ENCODE data around the gene FGF12.

The FGF12 gene

DNA sequence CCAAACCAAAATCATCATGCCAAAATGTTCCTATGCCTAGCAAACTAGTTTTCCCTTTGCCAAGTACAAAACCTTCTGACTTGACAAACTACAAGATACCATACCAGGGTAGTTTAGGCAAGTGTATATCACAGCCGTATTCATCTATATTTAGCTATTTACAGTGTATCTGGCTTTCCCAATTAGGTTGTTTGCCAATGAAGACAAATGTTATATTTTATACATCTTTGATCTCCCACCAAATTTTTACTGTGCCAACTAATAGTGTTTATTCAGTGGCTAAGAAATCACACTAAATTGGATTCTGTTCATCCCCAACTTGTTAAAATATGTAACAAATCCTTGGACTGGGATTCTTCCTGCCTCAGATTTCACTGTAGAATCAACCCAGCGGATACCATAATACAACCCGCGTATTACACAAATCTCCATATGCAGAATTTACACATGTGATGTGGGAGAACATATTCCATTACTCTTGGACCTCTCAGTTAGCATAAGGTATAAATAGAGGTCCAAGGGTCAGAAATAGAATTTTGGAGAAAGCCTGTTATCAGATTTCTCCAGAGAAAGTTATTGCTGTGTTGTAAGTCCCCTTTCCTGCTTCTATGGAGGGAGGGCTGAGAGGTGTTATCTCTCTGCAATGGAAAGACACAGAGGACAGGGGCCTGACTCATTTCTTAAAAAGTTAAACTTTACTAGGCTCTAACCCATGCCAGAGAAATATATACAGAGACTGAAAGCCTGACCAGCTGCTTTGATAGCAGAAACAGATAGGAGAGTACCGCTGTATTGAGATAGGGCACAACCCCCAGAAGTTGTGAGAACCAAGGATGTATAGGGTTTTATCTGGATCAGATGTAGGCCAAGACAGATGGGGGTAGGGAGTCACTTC is 467.0 kb downstream of the FGF12 start:
- Histone ChIP-seq H3K4me3 (ENCODE audit: low read length) (no peak overlapping the region), H3K36me3 (replicated peaks; ENCODE audit: low read depth, low read length) (no peaks in the 10 kb centered on the region), H3K4me1 (ENCODE audit: low read length) (no peaks in the 10 kb centered on the region), H3K79me2 (ENCODE audit: low read length) (no peaks in the 10 kb centered on the region), H4K20me1 (ENCODE audit: insufficient read depth, low read length) (no peaks in the 10 kb centered on the region), H3K4me2 (ENCODE audit: low read length) (no peak overlapping the region), H3K27me3 (ENCODE audit: low read depth, low read length) (no peaks in the 10 kb centered on the region), H3K9ac (ENCODE audit: low read length) (no peak overlapping the region), H2AFZ (ENCODE audit: low read depth, low read length) (no peak overlapping the region), H3K9me3 (ENCODE audit: insufficient read depth, low read length) (no peaks in the 10 kb centered on the region), H3K27ac (ENCODE audit: low read length) (no peak overlapping the region)
- no peak for TF ChIP-seq EZH2phosphoT487 (IDR thresholded peaks at IDR 0.05; ENCODE audit: low read depth)
- TF ChIP-seq, protein P1, sequence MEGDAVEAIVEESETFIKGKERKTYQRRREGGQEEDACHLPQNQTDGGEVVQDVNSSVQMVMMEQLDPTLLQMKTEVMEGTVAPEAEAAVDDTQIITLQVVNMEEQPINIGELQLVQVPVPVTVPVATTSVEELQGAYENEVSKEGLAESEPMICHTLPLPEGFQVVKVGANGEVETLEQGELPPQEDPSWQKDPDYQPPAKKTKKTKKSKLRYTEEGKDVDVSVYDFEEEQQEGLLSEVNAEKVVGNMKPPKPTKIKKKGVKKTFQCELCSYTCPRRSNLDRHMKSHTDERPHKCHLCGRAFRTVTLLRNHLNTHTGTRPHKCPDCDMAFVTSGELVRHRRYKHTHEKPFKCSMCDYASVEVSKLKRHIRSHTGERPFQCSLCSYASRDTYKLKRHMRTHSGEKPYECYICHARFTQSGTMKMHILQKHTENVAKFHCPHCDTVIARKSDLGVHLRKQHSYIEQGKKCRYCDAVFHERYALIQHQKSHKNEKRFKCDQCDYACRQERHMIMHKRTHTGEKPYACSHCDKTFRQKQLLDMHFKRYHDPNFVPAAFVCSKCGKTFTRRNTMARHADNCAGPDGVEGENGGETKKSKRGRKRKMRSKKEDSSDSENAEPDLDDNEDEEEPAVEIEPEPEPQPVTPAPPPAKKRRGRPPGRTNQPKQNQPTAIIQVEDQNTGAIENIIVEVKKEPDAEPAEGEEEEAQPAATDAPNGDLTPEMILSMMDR (IDR thresholded peaks at IDR 0.05; ENCODE audit: low read depth, low read length), result no peak

DNA sequence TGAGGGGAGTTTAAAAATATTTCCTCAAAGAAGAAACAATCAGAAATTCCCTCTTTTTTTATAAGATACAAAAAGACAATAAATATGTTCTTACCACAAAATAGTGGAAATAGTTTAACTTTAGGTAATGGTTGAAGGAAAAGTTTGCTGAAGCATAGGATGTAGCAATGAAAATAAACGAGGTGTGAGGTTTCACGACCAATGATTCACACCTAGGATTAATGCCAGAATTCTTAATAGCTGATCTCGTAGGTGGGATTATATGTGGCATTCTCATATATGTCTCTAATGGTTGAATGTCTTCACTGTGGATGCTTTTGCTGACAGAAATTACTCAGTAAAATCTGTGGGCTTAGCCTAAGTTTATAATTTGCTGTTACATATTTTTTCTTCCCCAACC is 467.7 kb downstream of the FGF12 start:
- no peak overlapping the region for H3K4me2 ChIP-seq (ENCODE audit: low read length)
- no peak overlapping the region for H2AFZ ChIP-seq (ENCODE audit: low read depth, low read length)
- no peak overlapping the region for H3K27ac ChIP-seq (ENCODE audit: low read length)
- no peak overlapping the region for H3K4me3 ChIP-seq (ENCODE audit: low read length)
- no peaks in the 10 kb centered on the region for H3K9me3 ChIP-seq (ENCODE audit: insufficient read depth, low read length)
- H3K4me1 ChIP-seq (ENCODE audit: low read length), result no peaks in the 10 kb centered on the region
- H4K20me1 ChIP-seq (ENCODE audit: insufficient read depth, low read length), result no peaks in the 10 kb centered on the region
- no peak overlapping the region for H3K9ac ChIP-seq (ENCODE audit: low read length)
- H3K27me3 ChIP-seq (ENCODE audit: low read depth, low read length), result no peaks in the 10 kb centered on the region
- no peaks in the 10 kb centered on the region for H3K36me3 ChIP-seq (replicated peaks; ENCODE audit: low read depth, low read length)
- no peaks in the 10 kb centered on the region for H3K79me2 ChIP-seq (ENCODE audit: low read length)
- TF ChIP-seq, protein P1 (IDR thresholded peaks at IDR 0.05; ENCODE audit: low read depth, low read length), result no peak
- no peak for TF ChIP-seq EZH2phosphoT487 (IDR thresholded peaks at IDR 0.05; ENCODE audit: low read depth)

DNA sequence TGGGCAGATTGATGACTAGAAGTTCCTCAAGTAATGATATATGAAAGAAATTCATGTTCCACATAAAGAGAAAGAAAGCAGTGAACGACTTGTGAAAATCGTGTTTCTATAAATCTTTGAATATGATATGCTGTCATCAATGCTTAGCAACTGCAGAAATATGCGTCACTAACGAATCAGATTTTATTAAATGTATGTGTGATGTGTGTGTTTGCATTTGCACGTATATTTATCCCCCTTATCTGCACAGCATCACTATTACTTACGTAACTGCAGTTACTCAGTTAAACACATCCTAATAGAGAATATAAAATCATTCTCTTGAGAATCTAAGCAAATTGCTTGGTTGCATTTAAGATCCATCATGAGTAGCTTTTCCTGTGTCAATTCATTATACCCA is 468.6 kb downstream of the FGF12 start:
- Histone ChIP-seq H4K20me1 (ENCODE audit: insufficient read depth, low read length) (no peaks in the 10 kb centered on the region), H3K36me3 (replicated peaks; ENCODE audit: low read depth, low read length) (no peaks in the 10 kb centered on the region), H2AFZ (ENCODE audit: low read depth, low read length) (no peak overlapping the region), H3K9ac (ENCODE audit: low read length) (no peak overlapping the region), H3K4me1 (ENCODE audit: low read length) (no peaks in the 10 kb centered on the region), H3K4me2 (ENCODE audit: low read length) (no peak overlapping the region), H3K9me3 (ENCODE audit: insufficient read depth, low read length) (no peaks in the 10 kb centered on the region), H3K27ac (ENCODE audit: low read length) (no peak overlapping the region), H3K4me3 (ENCODE audit: low read length) (no peak overlapping the region), H3K27me3 (ENCODE audit: low read depth, low read length) (no peaks in the 10 kb centered on the region), H3K79me2 (ENCODE audit: low read length) (no peaks in the 10 kb centered on the region)
- TF ChIP-seq, protein P1 (IDR thresholded peaks at IDR 0.05; ENCODE audit: low read depth, low read length), result no peak
- TF ChIP-seq EZH2phosphoT487 (IDR thresholded peaks at IDR 0.05; ENCODE audit: low read depth), result no peak

DNA sequence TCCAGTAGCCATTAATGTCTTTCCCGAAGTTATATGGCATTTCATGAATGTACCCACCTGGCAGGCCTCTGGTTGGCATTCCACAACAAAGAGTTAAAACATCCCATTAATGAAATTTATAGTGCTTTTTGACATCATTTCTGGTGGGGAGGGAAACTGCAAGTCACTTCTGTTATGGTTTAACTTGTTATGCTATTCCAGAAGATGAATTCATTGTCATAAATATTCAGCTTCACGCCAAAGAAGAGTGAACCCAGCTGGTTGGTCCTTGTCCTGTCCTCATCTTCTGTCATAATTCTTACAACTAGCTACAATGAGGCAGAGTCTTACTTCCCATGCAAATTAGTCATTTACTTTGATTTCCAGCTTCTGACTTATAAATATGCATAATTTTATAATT is 471.5 kb downstream of the FGF12 start:
- Histone ChIP-seq H3K9me3 (ENCODE audit: insufficient read depth, low read length) (no peaks in the 10 kb centered on the region), H3K4me1 (ENCODE audit: low read length) (no peaks in the 10 kb centered on the region), H4K20me1 (ENCODE audit: insufficient read depth, low read length) (no peaks in the 10 kb centered on the region), H2AFZ (ENCODE audit: low read depth, low read length) (no peak overlapping the region), H3K79me2 (ENCODE audit: low read length) (no peaks in the 10 kb centered on the region), H3K36me3 (replicated peaks; ENCODE audit: low read depth, low read length) (no peaks in the 10 kb centered on the region), H3K27me3 (ENCODE audit: low read depth, low read length) (no peaks in the 10 kb centered on the region), H3K27ac (ENCODE audit: low read length) (no peak overlapping the region), H3K4me3 (ENCODE audit: low read length) (no peak overlapping the region), H3K4me2 (ENCODE audit: low read length) (no peak overlapping the region), H3K9ac (ENCODE audit: low read length) (no peak overlapping the region)
- TF ChIP-seq, protein P1 (IDR thresholded peaks at IDR 0.05; ENCODE audit: low read depth, low read length), result no peak

Data from OCI-LY3 (cell line).